SH-SY5Y (cell line): ENCODE measurements around the gene SLC23A3.

Source experiments
- GATA2 ChIP-seq: IDR thresholded peaks from 2 replicates; pipeline ENCODE4 v1.6.1; 2011; ENCODE audit warnings: mild to moderate bottlenecking, low read depth, low read length
- GATA3 ChIP-seq: IDR thresholded peaks from 2 replicates; pipeline ENCODE4 v1.6.1; 2011; ENCODE audit warnings: low read depth, mild to moderate bottlenecking, low read length, moderate library complexity

The SLC23A3 gene

DNA sequence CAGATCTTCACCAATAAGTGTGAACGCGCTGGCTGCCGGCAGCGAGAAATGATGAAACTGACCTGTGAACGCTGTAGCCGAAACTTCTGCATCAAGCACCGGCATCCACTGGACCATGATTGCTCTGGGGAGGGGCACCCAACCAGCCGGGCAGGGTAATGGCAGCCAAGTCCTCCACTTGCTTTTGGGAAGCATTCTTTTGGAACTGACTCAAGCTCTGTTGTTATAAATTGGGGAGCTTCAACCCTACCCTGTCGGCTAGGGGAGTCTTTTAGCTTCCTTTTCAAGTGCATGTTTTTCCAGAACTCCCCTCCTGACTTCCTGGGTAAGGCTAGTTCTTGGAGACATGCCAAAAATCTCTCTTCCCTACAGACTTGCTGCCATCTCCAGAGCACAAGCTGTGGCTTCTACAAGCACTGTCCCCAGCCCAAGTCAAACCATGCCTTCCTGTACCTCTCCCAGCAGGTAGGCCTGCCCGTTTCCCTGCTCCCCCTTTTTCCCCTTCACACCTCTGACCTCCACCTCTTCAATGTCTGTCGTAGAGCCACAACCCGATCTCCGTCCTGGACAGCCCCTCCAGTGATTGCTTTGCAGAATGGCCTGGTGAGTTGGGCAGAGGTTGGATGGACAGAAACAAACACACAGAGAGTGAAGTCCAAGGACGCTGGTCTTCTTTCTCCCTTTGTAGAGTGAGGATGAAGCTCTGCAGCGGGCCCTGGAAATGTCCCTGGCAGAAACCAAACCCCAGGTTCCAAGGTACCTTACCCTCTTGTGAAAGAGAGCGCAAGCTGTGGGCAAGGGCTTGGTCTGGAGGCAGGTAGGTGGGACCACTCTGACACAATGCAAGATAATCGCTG, 38.3 kb upstream of the SLC23A3 start:
- no peak for TF ChIP-seq GATA3
- TF ChIP-seq GATA2: no peak

DNA sequence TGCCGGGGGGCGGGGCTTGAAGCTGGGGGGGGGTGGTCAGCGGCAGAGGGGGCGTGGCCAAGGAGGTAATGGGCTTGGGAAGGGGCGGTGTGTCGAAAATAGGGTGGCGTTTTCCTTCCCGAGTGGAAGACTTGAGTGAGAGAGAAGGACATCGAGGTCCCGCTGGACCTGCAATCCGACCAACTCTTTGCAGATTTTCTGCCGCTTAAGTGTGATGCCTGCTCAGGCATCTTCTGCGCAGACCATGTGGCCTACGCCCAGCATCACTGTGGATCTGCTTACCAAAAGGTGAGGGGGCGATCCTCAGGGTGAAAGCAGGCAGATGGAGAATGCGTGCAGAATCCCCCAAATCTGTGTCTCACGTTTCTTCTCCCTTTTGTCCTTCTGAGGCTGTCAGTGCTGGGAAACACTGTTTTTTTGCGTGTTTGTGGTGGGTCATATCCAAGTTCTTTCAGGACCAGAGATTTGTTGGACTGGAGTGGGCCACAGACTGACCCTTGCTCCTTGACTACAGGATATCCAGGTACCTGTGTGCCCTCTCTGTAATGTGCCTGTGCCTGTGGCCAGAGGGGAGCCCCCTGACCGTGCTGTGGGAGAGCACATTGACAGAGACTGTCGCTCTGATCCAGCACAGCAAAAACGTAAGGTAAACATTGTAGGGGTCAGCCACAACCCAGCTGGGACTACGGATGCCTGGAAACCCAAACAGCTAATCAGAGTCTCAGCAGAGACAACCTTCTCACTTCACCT, 37.5 kb upstream of the SLC23A3 start:
- TF ChIP-seq GATA3: no peak
- TF ChIP-seq GATA2: no peak

- TF ChIP-seq GATA3: no peak
- TF ChIP-seq GATA2: no peak
These were observed 36.7 kb upstream of the SLC23A3 start, which contains the start of gene ZFAND2B for GRCh38 chr2:219206328-219207133. TSS of gene ZFAND2B (plus strand) at chr2:219206782. CDS start at chr2:219206988, 206 bp downstream.

DNA sequence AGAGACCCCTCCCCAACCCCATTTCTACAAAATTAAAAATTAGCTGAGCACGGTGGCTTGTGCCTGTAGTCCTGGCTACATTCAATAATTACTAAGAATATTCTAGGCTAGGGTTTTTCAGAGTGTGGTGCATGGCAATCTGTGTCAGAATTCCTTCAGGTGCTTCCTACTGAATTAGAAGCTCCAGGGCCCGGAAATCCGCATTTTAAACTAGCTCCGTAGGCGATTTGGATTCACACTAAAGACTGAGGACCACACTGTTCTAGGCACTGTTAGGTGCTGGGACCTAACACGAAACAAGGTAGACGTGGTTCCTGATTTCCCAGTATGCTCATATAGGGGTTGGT, 36.1 kb upstream of the SLC23A3 start:
- TF ChIP-seq GATA3 (no peak), GATA2 (no peak)

DNA sequence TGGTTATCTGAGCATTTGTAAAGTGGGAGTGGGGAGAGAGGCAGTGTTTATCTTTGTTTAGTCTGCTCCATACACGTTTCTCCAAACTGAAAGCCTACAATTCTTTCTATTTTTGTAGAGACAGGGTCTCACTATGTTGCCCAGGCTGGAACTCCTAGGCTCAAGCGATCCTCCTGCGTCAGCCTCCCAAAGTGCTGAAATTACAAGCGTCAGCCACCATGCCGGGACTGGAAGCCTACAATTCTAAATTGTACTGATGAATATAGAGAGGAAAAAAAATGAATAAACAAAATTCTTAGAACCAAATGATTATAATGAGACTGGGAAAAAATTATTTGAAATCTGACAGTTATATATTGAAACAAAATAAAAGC, 35.3 kb upstream of the SLC23A3 start:
- TF ChIP-seq GATA2 (no peak), GATA3 (no peak)

DNA sequence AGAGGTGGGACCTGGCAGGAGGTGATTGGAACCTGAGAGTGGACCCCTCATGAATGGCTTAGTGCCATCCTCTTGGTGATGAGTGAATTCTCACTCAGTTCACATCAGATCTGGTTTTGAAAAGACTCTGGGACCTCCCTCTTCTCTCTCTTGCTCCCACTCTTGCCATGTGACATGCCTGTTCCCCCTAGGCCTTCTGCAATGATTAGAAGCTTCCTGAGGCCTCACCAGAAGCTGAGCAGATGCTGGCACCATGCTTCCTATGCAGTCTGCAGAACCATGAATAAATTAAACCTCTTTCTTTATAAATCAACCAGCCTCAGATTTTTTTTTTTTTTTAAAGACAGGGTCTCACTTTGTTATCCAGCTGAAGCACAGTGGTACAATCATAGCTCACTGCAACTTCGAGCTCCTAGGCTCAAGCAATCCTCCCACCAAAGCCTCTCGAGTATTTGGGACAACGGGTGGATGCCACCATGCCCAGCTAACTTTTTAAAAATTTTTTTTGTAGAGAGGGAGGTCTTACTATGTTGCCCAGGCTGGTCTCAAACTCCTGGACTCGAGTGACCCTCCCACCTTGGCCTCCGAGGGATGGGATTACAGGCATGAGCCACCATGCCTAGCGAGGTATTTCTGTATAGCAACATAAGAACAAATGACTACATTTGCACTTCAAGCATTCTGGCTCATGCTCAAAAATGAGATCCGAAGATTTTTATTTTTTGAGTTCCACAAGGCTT, 34.8 kb upstream of the SLC23A3 start:
- no peak for TF ChIP-seq GATA3
- TF ChIP-seq GATA2: no peak

GRCh38 chr2:219199470-219200211, 29.8 kb upstream of the SLC23A3 start:
- TF ChIP-seq GATA3: no peak
- no peak for TF ChIP-seq GATA2

- TF ChIP-seq GATA2: no peak
- TF ChIP-seq GATA3: no peak
These were observed 29.1 kb upstream of the SLC23A3 start for GRCh38 chr2:219198974-219199373.

GRCh38 chr2:219197388-219197787, 27.6 kb upstream of the SLC23A3 start:
- TF ChIP-seq GATA3: no peak
- TF ChIP-seq GATA2: no peak

- no peak for TF ChIP-seq GATA2
- TF ChIP-seq GATA3: no peak
These were observed 17.1 kb upstream of the SLC23A3 start for GRCh38 chr2:219186754-219187456.

GRCh38 chr2:219184121-219184520, 14.3 kb upstream of the SLC23A3 start:
- TF ChIP-seq GATA3 (no peak), GATA2 (no peak)

GRCh38 chr2:219183151-219183772, 13.4 kb upstream of the SLC23A3 start:
- TF ChIP-seq GATA2 (no peak), GATA3 (no peak)
